Measurements from ENCODE around the gene SBF2.

- TF ChIP-seq CTCF (IDR thresholded peaks at IDR 0.05; ENCODE audit: borderline replicate concordance, extremely low read depth, low read length, poor library complexity, severe bottlenecking) (no peak), EZH2 (IDR thresholded peaks at IDR 0.05; ENCODE audit: borderline replicate concordance, low read depth, low read length, severe bottlenecking) (no peak)
Measured at GRCh38 chr11:9941991-9942390, 352.0 kb downstream of the SBF2 start.
